GM18868 (cell line): Measurements from ENCODE around the gene PPP1R1B.

Experiments
- ATAC-seq: cut with Tn5 transposase; IDR thresholded peaks from one replicate; pipeline ENCODE4 v1.9.1; 2021; ENCODE audit warnings: mild to moderate bottlenecking, moderate library complexity; ENCODE audit not compliant: unreplicated experiment

The PPP1R1B gene

GRCh38 chr17:39600288-39600996 is 26.3 kb upstream of the PPP1R1B start:
- ATAC-seq = no peak

- no peak for ATAC-seq
Measured at GRCh38 chr17:39600997-39601597, 25.7 kb upstream of the PPP1R1B start.

- ATAC-seq = no peak
Measured at GRCh38 chr17:39601758-39602532, 24.8 kb upstream of the PPP1R1B start.

GRCh38 chr17:39602533-39603303 is 24.0 kb upstream of the PPP1R1B start:
- no peak for ATAC-seq

- ATAC-seq = no peak
Measured at GRCh38 chr17:39603304-39604016, 23.3 kb upstream of the PPP1R1B start.

GRCh38 chr17:39604911-39605491 is 21.8 kb upstream of the PPP1R1B start:
- ATAC-seq = no peak

- ATAC-seq = no peak
Measured at GRCh38 chr17:39605492-39606433, 21.0 kb upstream of the PPP1R1B start.

GRCh38 chr17:39606434-39607056 is 20.2 kb upstream of the PPP1R1B start:
- ATAC-seq = no peak

GRCh38 chr17:39607057-39607850 is 19.5 kb upstream of the PPP1R1B start:
- no peak for ATAC-seq

- ATAC-seq = no peak
Measured at GRCh38 chr17:39607851-39608130, 19.0 kb upstream of the PPP1R1B start, which contains the start of gene NEUROD2. NEUROD2 (minus strand) TSS chr17:39607920; CDS start chr17:39606599, 1,321 bp downstream.

GRCh38 chr17:39608142-39608981 is 18.4 kb upstream of the PPP1R1B start:
- no peak for ATAC-seq

GRCh38 chr17:39609416-39610025 is 17.2 kb upstream of the PPP1R1B start:
- no peak for ATAC-seq

GRCh38 chr17:39611401-39612112 is 15.2 kb upstream of the PPP1R1B start:
- ATAC-seq = no peak

GRCh38 chr17:39612291-39612894 is 14.4 kb upstream of the PPP1R1B start:
- ATAC-seq = no peak

- no peak for ATAC-seq
Measured at GRCh38 chr17:39612935-39613464, 13.8 kb upstream of the PPP1R1B start.
